ENCODE data around the gene SPEF1.

DNA sequence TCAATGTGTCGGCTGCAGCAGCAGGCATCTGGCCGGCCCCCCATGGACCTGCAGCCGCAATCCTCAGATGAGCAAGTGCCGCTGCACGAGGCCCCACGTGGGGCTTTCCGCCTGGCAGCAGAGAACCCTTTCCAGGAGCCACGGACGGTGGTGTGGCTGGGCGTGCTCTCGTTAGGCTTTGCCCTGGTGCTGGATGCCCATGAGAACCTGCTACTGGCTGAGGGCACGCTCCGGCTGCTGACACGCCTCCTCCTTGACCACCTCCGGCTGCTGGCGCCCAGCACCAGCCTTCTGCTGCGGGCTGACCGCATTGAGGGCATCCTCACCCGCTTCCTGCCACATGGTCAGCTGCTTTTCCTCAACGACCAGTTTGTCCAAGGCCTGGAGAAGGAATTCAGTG is 42.6 kb upstream of the SPEF1 start:
- TF ChIP-seq CTCF (IDR thresholded peaks at IDR 0.05) (no peak), POLR2AphosphoS5 (IDR thresholded peaks at IDR 0.05) (no peak), EP300 (IDR thresholded peaks at IDR 0.05) (no peak), POLR2A (IDR thresholded peaks at IDR 0.05) (no peak)
